ENCODE data around the gene ARPP19. TPM values are rescaled to one million over a fixed set of nuclear protein-coding genes. Genes with fewer than 3 reads are reported as not detected.
"Not testable (repeated sequence)": the region's sequence is repeated elsewhere in the genome, so short reads cannot be mapped to it uniquely, and the experiment has no call there.

The ARPP19 gene
- polyA plus RNA-seq, 1 experiment = 29.3 TPM

- Histone ChIP-seq H3K4me3 (ENCODE audit: low read depth, low read length) (no peak overlapping the region), H3K27me3 (ENCODE audit: control insufficient read depth, insufficient read depth, low read length) (no peaks in the 10 kb centered on the region), H3K36me3 (ENCODE audit: control insufficient read depth, insufficient read depth, low read length) (no peaks in the 10 kb centered on the region)
- TF ChIP-seq, protein P1, sequence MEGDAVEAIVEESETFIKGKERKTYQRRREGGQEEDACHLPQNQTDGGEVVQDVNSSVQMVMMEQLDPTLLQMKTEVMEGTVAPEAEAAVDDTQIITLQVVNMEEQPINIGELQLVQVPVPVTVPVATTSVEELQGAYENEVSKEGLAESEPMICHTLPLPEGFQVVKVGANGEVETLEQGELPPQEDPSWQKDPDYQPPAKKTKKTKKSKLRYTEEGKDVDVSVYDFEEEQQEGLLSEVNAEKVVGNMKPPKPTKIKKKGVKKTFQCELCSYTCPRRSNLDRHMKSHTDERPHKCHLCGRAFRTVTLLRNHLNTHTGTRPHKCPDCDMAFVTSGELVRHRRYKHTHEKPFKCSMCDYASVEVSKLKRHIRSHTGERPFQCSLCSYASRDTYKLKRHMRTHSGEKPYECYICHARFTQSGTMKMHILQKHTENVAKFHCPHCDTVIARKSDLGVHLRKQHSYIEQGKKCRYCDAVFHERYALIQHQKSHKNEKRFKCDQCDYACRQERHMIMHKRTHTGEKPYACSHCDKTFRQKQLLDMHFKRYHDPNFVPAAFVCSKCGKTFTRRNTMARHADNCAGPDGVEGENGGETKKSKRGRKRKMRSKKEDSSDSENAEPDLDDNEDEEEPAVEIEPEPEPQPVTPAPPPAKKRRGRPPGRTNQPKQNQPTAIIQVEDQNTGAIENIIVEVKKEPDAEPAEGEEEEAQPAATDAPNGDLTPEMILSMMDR (IDR thresholded peaks at IDR 0.05; ENCODE audit: insufficient read depth, low read depth, low read length) = no peak
- ChIA-PET POLR2A (no interaction called here), CTCF (no interaction called here)
- peak; percentile 2 for DNase-seq (ENCODE audit: low read depth)
Observed at GRCh38 chr15:52558196-52558595, 10.6 kb downstream of the ARPP19 start.

DNA sequence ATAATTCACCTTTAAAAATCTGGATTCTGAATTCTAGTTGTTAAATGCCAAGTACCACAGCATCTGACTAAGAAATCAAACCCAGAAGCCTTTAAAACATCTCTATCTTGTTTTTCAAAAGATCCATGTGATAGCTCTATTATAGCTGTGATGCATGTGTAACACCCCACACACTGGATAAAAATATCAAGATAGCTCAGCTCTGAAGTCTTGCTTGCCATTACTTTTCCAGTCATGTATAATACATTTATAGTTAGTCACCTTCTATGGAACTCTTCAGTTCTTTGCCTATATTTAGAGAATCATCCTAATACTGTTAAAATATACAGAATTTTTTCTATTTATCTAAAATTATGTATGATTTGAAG, 11.6 kb downstream of the ARPP19 start:
- H3K4me3 ChIP-seq (ENCODE audit: low read depth, low read length) = no peak overlapping the region
- no peak for DNase-seq (ENCODE audit: low read depth)
- ChIA-PET POLR2A (no interaction called here), CTCF (no interaction called here)
- TF ChIP-seq, protein P1 (IDR thresholded peaks at IDR 0.05; ENCODE audit: insufficient read depth, low read depth, low read length) = no peak
- 0 out of 2 replicates have a peak, but pooled peaks cover under 1% of the 10 kb centered on the region for H3K36me3 ChIP-seq (ENCODE audit: control insufficient read depth, insufficient read depth, low read length)
- H3K27me3 ChIP-seq (ENCODE audit: control insufficient read depth, insufficient read depth, low read length) = no peaks in the 10 kb centered on the region

GRCh38 chr15:52556524-52557273, 12.1 kb downstream of the ARPP19 start:
- no peaks in the 10 kb centered on the region for H3K27me3 ChIP-seq (ENCODE audit: control insufficient read depth, insufficient read depth, low read length)
- CTCF ChIA-PET = no interaction called here
- TF ChIP-seq, protein P1 (IDR thresholded peaks at IDR 0.05; ENCODE audit: insufficient read depth, low read depth, low read length) = no peak
- POLR2A ChIA-PET = no interaction called here
- H3K36me3 ChIP-seq (ENCODE audit: control insufficient read depth, insufficient read depth, low read length) = peaks cover 3% of the 10 kb centered on the region
- no peak overlapping the region for H3K4me3 ChIP-seq (ENCODE audit: low read depth, low read length)
- no peak for DNase-seq (ENCODE audit: low read depth)

- DNase-seq (ENCODE audit: low read depth) = no peak
- Histone ChIP-seq H3K27me3 (ENCODE audit: control insufficient read depth, insufficient read depth, low read length) (no peaks in the 10 kb centered on the region), H3K36me3 (ENCODE audit: control insufficient read depth, insufficient read depth, low read length) (peaks cover 10% of the 10 kb centered on the region), H3K4me3 (ENCODE audit: low read depth, low read length) (no peak overlapping the region)
- ChIA-PET CTCF (interaction anchor here (0.6 kb wide), 1 partner anchor 19 kb away, joined by 3 read pairs; no protein-coding TSS in a partner anchor), POLR2A (no interaction called here)
- TF ChIP-seq, protein P1 (IDR thresholded peaks at IDR 0.05; ENCODE audit: insufficient read depth, low read depth, low read length) = no peak
Observed at GRCh38 chr15:52552303-52552702, 16.5 kb downstream of the ARPP19 start.

DNA sequence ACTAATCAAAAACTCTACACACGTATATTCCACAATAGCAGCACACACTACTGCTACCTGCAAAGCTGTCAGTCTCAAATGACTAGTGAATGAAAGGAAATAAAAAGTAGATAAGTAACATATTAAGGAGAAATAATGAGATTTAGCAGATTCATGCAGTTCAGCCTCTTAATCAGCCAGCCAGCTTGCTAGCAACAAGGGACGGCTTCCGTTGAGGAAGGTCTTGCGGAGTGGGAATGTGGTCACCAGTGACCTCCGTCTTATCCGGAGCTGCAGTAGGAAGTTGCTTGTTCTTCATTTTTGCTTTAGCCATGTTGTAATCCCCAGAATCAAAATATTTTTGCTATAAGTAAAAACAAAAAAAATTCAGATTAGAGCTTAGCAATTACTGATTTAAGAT, 17.1 kb downstream of the ARPP19 start:
- DNase-seq (ENCODE audit: low read depth) = no peak
- Histone ChIP-seq H3K36me3 (ENCODE audit: control insufficient read depth, insufficient read depth, low read length) (peaks cover 10% of the 10 kb centered on the region), H3K27me3 (ENCODE audit: control insufficient read depth, insufficient read depth, low read length) (no peaks in the 10 kb centered on the region), H3K4me3 (ENCODE audit: low read depth, low read length) (no peak overlapping the region)
- TF ChIP-seq, protein P1 (IDR thresholded peaks at IDR 0.05; ENCODE audit: insufficient read depth, low read depth, low read length) = no peak
- CTCF ChIA-PET = no interaction called here
- POLR2A ChIA-PET = no interaction called here

DNA sequence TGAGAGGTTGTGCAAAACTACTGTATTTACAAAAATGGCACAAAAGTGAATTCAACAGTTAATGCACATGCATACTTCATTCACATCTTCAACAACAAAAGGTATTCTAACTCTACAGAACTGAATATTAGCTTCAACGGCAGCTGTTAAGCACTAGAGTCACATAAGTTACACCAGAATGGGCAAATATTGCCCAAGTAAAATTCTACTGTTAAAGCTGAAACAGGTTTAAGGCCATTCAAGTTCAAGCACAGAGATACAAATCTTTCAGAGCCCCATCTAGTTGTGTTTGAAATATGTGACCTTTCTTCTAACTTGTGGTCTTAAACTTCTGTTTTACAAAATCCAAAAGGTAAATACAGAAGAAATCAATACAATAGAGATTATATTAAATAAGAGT, 17.6 kb downstream of the ARPP19 start:
- peaks cover 15% of the 10 kb centered on the region for H3K36me3 ChIP-seq (ENCODE audit: control insufficient read depth, insufficient read depth, low read length)
- POLR2A ChIA-PET; H3K27me3 ChIP-seq (ENCODE audit: control insufficient read depth, insufficient read depth, low read length); H3K4me3 ChIP-seq (ENCODE audit: low read depth, low read length); DNase-seq (ENCODE audit: low read depth): not testable (repeated sequence)
- CTCF ChIA-PET = interaction anchor here (1.1 kb wide), 1 partner anchor 11 kb away, joined by 3 read pairs; no protein-coding TSS in a partner anchor

Data from BJ (cell line).